K562 (cell line): ENCODE data around the gene SRL. TPM values are rescaled to one million over a fixed set of nuclear protein-coding genes. Genes with fewer than 3 reads are reported as not detected.

Experiments used
- ATAC-seq: fragments of 200-7000 bp; cut with Tn5 transposase; 3 replicates; pipeline ENCODE4 v1.9.1; 2020; ENCODE audit warnings: moderate library complexity
- BruUV-seq: library from RNA; stranded (reverse); fragments of 400-500 nt; replicated peaks from 2 replicates; lab custom pipeline; 2021; lab: Mats Ljungman, UMichigan
- CTCF ChIA-PET: fragments of 300-600 bp; formaldehyde crosslinking; extraction: SDS; loops from one replicate; lab custom pipeline; 2021; ENCODE audit warnings: low intra/inter-chr PET ratio; lab: Yijun Ruan, JAX
- POLR2A ChIA-PET: fragments of 300-600, 350-650 bp; sonication (Branson Sonifier 250); formaldehyde crosslinking; extraction: SDS; loops from one replicate; lab custom pipeline; 2021; ENCODE audit warnings: antibody characterized with exemption, inconsistent platforms; lab: Yijun Ruan, JAX
- DNase-seq, 4 experiments: peaks; one replicate each; pipeline versions ENCODE4 v3.0.0 to v3.0.0-alpha.2; 2011 to 2018; ENCODE audit warnings: low spot score in 3 of 4, mixed read lengths in 3 of 4; ENCODE audit errors: extremely low read depth in 1 of 4
- FAIRE-seq: peaks from 2 replicates; lab custom pipeline; 2011; peaks lifted over from hg19 to GRCh38; lab: Jason Lieb, UNC
- H2AFZ ChIP-seq: 2 replicates; pipeline ENCODE4 v1.6.0; 2011; ENCODE audit warnings: low read depth, low read length, control low read depth, inconsistent platforms
- H3K27ac ChIP-seq: fragments of 200-600 bp; 3 replicates; pipeline ENCODE4 v1.8.0; 2011; ENCODE audit warnings: low read depth, mild to moderate bottlenecking, control low read depth, inconsistent platforms, low read length, moderate library complexity, mixed read lengths; ENCODE audit errors: extremely low read depth
- H3K27me3 ChIP-seq, 2 experiments: fragments of 300-600 bp in 1 of 2; 2 replicates in 1 of 2; 3 replicates in 1 of 2; pipeline versions ENCODE4 v1.6.0 to v1.8.0; 2011; ENCODE audit warnings: inconsistent platforms in 2 of 2, low read length in 2 of 2, mild to moderate bottlenecking in 1 of 2, mixed read lengths in 1 of 2, moderate library complexity in 1 of 2; ENCODE audit not compliant: control insufficient read depth in 2 of 2, insufficient read depth in 2 of 2
- H3K36me3 ChIP-seq: fragments of 300-600 bp; 3 replicates; pipeline ENCODE4 v1.8.0; 2011; ENCODE audit warnings: mild to moderate bottlenecking, low read length, inconsistent platforms; ENCODE audit not compliant: control insufficient read depth, insufficient read depth
- H3K4me1 ChIP-seq, 2 experiments: fragments of 200-600 bp in 1 of 2; replicated peaks in 1 of 2; 2 replicates in 1 of 2; 3 replicates in 1 of 2; pipeline versions ENCODE4 v1.5.1 to v1.8.0; 2011; ENCODE audit warnings: inconsistent platforms in 2 of 2, low read length in 2 of 2, mild to moderate bottlenecking in 1 of 2, mixed read lengths in 1 of 2, moderate library complexity in 1 of 2; ENCODE audit not compliant: control insufficient read depth in 2 of 2, insufficient read depth in 2 of 2
- H3K4me2 ChIP-seq: 2 replicates; pipeline ENCODE4 v1.6.1; 2011; ENCODE audit warnings: low read length, control low read depth, inconsistent platforms, mixed read lengths; ENCODE audit not compliant: insufficient read depth
- H3K4me3 ChIP-seq: fragments of 200-600 bp; sonication (generic), shearing (Covaris generic); 2 replicates; pipeline ENCODE4 v1.5.1; 2016; ENCODE audit warnings: control low read depth, inconsistent platforms
- H3K79me2 ChIP-seq: fragments of 200-600 bp; 3 replicates; pipeline ENCODE4 v1.8.0; 2011; ENCODE audit warnings: low read length, inconsistent platforms; ENCODE audit not compliant: control insufficient read depth, insufficient read depth
- H3K9ac ChIP-seq, 2 experiments: 2 replicates each; pipeline versions ENCODE4 v1.6.0 to v1.6.1; 2011; ENCODE audit warnings: low read depth in 2 of 2, low read length in 2 of 2, control low read depth in 1 of 2, inconsistent platforms in 1 of 2, mild to moderate bottlenecking in 1 of 2, mixed read lengths in 1 of 2; ENCODE audit not compliant: insufficient read depth in 1 of 2
- H3K9me1 ChIP-seq: one replicate; pipeline ENCODE4 v1.6.0; 2011; ENCODE audit warnings: inconsistent platforms, mild to moderate bottlenecking, low read length, moderate library complexity; ENCODE audit not compliant: control insufficient read depth, insufficient read depth
- H3K9me3 ChIP-seq: replicated peaks from 2 replicates; pipeline ENCODE4 v1.5.1; 2011; ENCODE audit warnings: low read depth, low read length, inconsistent platforms; ENCODE audit not compliant: control insufficient read depth, insufficient read depth
- H4K20me1 ChIP-seq: replicated peaks from 2 replicates; pipeline ENCODE4 v1.6.1; 2011; ENCODE audit warnings: low read length, inconsistent platforms, mixed read lengths; ENCODE audit not compliant: control insufficient read depth, insufficient read depth
- DEAF1 ChIP-seq: fragments of 450-650 bp; formaldehyde crosslinking; IDR thresholded peaks from 2 replicates; pipeline ENCODE4 v1.4.0; 2020; ENCODE audit warnings: mild to moderate bottlenecking, moderate library complexity
- ESRRA ChIP-seq: fragments of 450-650 bp; IDR thresholded peaks from 2 replicates; pipeline ENCODE4 v1.6.1; 2014; ENCODE audit warnings: low read depth, mild to moderate bottlenecking, moderate library complexity, borderline replicate concordance
- FOSL1 ChIP-seq: fragments of 200-800 bp; sonication (Bioruptor generic); conservative IDR thresholded peaks from 2 replicates; pipeline ENCODE4 v1.6.1; 2016; ENCODE audit warnings: missing genetic modification characterization, missing compliant biosample characterization
- FOXK2 ChIP-seq, 2 experiments: fragments of 450-650 bp; IDR thresholded peaks in 1 of 2; conservative IDR thresholded peaks in 1 of 2; 2 replicates each; pipeline ENCODE4 v1.6.1; 2016; ENCODE audit warnings: low read depth in 2 of 2, mild to moderate bottlenecking in 1 of 2
- MBD2 ChIP-seq: sonication (generic); IDR thresholded peaks from 2 replicates; pipeline ENCODE4 v1.6.1; 2016; ENCODE audit warnings: low read depth, borderline replicate concordance
- SFPQ ChIP-seq: fragments of 200-400 bp; formaldehyde crosslinking; IDR thresholded peaks from 2 replicates; pipeline ENCODE4 v1.6.1; 2017; ENCODE audit warnings: mild to moderate bottlenecking, low read depth, low read length, moderate library complexity
- SMAD3 ChIP-seq: fragments of 450-650 bp; formaldehyde crosslinking; conservative IDR thresholded peaks from 2 replicates; pipeline ENCODE4 v1.4.0; 2020; ENCODE audit warnings: mild to moderate bottlenecking
- ZNF444 ChIP-seq: fragments of 250-450 bp; sonication (Bioruptor Pico); IDR thresholded peaks from 2 replicates; pipeline ENCODE4 v1.4.0; 2020; ENCODE audit warnings: mild to moderate bottlenecking, moderate library complexity
- WGBS: fragments of 100-300 bp; shearing (Covaris generic); methylation state at CpG from one replicate; pipeline ENCODE4 v1.1.6; 2016; ENCODE audit warnings: low coverage, mixed read lengths; ENCODE audit not compliant: insufficient coverage; ENCODE audit errors: missing lambda C conversion rate; 5-methylcytosine and 5-hydroxymethylcytosine counted together
- in situ Hi-C: fragments of 300-500 bp; cut with MboI; formaldehyde crosslinking; loops from 4 replicates; pipeline ENCODE4 v1.15.0; 2018; ENCODE audit warnings: inconsistent platforms, mixed read lengths
- intact Hi-C: fragments of 100-400 bp; cut with micrococcal nuclease; formaldehyde crosslinking; loops from 2 replicates; pipeline ENCODE4 v1.14.2; 2022
- polyA plus RNA-seq, 8 experiments: library from polyadenylated mRNA; depleted of rRNA in 4 of 8; stranded (reverse) in 5 of 8; unstranded in 3 of 8; fragments of >200 nt; fragmentation: Nextera tagmentation in 2 of 8; fragmentation: Illumina TruSeq in 1 of 8; extraction: Ambion mirVana in 2 of 8; extraction: Trizol in 1 of 8; gene quantifications; 2 replicates each; pipeline versions ENCODE4 v1.2.1 to v1.2.3, GENCODE V29; 2011 to 2014; ENCODE audit warnings: inconsistent platforms in 1 of 8, missing spikeins in 1 of 8
- total RNA-seq, 7 experiments: library from RNA; depleted of rRNA in 6 of 7; stranded (reverse); fragments of >200 nt in 6 of 7; fragmentation: Illumina TruSeq in 2 of 7; extraction: Trizol in 2 of 7; gene quantifications; 2 replicates each; pipeline versions ENCODE4 v1.2.1 to v1.2.3, GENCODE V29; 2011 to 2021; ENCODE audit warnings: low replicate concordance in 1 of 7
- TF ChIP-seq, protein P1 (sequence below), 2 experiments: fragments of 450-650 bp in 1 of 2; IDR thresholded peaks; 2 replicates each; pipeline ENCODE4 v1.6.1; 2011 to 2017; ENCODE audit warnings: low read depth in 2 of 2, antibody characterized with exemption in 1 of 2, borderline replicate concordance in 1 of 2, low read length in 1 of 2, mild to moderate bottlenecking in 1 of 2, mixed read lengths in 1 of 2; ENCODE audit not compliant: control insufficient read depth in 1 of 2
- TF ChIP-seq, protein P2 (sequence below): fragments of 450-650 bp; IDR thresholded peaks from 2 replicates; pipeline ENCODE4 v1.6.1; 2017; ENCODE audit warnings: antibody characterized with exemption, mild to moderate bottlenecking

Gene SRL
- total and polyA plus RNA-seq, 9 of the 15 experiments (the other 6 are each of a cell fraction or from before 2014, with no cell fraction given), result 0.01 TPM; not detected in 8

GRCh38 chr16:4270091-4270490, 28.2 kb upstream of the SRL start:
- DNase-seq, result no peak
- Histone ChIP-seq H2AFZ (no peak overlapping the region), H3K4me2 (peak overlapping the region; percentile 85), H3K4me1 (peaks cover 17 to 36% of the 10 kb centered on the region in 2 experiments; a peak in 4 of 5 replicates), H3K9me1 (no peaks in the 10 kb centered on the region), H3K27ac (no peak overlapping the region; the same call in 2 of the 3 replicates), H3K9ac (peak overlapping the region; percentile 95 to 97), H4K20me1 (no peaks in the 10 kb centered on the region), H3K9me3 (no peaks in the 10 kb centered on the region), H3K27me3 (no peaks in the 10 kb centered on the region), H3K36me3 (peaks cover 31% of the 10 kb centered on the region; the same call in 1 of the 3 replicates), H3K4me3 (no peak overlapping the region), H3K79me2 (peaks cover 71% of the 10 kb centered on the region)
- POLR2A ChIA-PET, result no interaction called here
- CTCF ChIA-PET, result no interaction called here
- no TSS peak for BruUV-seq
- FAIRE-seq, result no peak
- in situ Hi-C loops, result loop anchor here (5.0 kb wide), 1 partner anchor 77 kb away; no protein-coding TSS in a partner anchor
- intact Hi-C loops, result no loop called here
- 96% methylated on average over 5 of the region's 5 CpGs for WGBS
- ATAC-seq, result no peak
- TF ChIP-seq DEAF1 (CRISPR knock-in tag) (no peak), MBD2 (no peak), SFPQ (no peak), FOXK2 (conservative IDR thresholded peaks at IDR 0.05 in 1 of 2, IDR thresholded peaks at IDR 0.05 in 1 of 2; ENCODE audit: low read depth in 2 of 2) (no peak), ZNF444 (CRISPR knock-in tag) (no peak), SMAD3 (CRISPR knock-in tag) (no peak), FOSL1 (tag) (no peak), ESRRA (no peak)
- TF ChIP-seq, protein P1, sequence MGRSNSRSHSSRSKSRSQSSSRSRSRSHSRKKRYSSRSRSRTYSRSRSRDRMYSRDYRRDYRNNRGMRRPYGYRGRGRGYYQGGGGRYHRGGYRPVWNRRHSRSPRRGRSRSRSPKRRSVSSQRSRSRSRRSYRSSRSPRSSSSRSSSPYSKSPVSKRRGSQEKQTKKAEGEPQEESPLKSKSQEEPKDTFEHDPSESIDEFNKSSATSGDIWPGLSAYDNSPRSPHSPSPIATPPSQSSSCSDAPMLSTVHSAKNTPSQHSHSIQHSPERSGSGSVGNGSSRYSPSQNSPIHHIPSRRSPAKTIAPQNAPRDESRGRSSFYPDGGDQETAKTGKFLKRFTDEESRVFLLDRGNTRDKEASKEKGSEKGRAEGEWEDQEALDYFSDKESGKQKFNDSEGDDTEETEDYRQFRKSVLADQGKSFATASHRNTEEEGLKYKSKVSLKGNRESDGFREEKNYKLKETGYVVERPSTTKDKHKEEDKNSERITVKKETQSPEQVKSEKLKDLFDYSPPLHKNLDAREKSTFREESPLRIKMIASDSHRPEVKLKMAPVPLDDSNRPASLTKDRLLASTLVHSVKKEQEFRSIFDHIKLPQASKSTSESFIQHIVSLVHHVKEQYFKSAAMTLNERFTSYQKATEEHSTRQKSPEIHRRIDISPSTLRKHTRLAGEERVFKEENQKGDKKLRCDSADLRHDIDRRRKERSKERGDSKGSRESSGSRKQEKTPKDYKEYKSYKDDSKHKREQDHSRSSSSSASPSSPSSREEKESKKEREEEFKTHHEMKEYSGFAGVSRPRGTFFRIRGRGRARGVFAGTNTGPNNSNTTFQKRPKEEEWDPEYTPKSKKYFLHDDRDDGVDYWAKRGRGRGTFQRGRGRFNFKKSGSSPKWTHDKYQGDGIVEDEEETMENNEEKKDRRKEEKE (IDR thresholded peaks at IDR 0.05; ENCODE audit: borderline replicate concordance in 1 of 2, control insufficient read depth in 1 of 2, low read depth in 2 of 2, low read length in 1 of 2), result no peak
- TF ChIP-seq, protein P2, sequence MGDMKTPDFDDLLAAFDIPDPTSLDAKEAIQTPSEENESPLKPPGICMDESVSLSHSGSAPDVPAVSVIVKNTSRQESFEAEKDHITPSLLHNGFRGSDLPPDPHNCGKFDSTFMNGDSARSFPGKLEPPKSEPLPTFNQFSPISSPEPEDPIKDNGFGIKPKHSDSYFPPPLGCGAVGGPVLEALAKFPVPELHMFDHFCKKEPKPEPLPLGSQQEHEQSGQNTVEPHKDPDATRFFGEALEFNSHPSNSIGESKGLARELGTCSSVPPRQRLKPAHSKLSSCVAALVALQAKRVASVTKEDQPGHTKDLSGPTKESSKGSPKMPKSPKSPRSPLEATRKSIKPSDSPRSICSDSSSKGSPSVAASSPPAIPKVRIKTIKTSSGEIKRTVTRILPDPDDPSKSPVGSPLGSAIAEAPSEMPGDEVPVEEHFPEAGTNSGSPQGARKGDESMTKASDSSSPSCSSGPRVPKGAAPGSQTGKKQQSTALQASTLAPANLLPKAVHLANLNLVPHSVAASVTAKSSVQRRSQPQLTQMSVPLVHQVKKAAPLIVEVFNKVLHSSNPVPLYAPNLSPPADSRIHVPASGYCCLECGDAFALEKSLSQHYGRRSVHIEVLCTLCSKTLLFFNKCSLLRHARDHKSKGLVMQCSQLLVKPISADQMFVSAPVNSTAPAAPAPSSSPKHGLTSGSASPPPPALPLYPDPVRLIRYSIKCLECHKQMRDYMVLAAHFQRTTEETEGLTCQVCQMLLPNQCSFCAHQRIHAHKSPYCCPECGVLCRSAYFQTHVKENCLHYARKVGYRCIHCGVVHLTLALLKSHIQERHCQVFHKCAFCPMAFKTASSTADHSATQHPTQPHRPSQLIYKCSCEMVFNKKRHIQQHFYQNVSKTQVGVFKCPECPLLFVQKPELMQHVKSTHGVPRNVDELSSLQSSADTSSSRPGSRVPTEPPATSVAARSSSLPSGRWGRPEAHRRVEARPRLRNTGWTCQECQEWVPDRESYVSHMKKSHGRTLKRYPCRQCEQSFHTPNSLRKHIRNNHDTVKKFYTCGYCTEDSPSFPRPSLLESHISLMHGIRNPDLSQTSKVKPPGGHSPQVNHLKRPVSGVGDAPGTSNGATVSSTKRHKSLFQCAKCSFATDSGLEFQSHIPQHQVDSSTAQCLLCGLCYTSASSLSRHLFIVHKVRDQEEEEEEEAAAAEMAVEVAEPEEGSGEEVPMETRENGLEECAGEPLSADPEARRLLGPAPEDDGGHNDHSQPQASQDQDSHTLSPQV, result no peak
